Effector memory CD4-positive, alpha-beta T cell (primary cell): ENCODE results near the gene POLR1D.

Source experiments
- DNase-seq, 3 donors: peaks; one replicate each; pipeline ENCODE4 v3.0.0-alpha.2; 2020
- H3K27ac ChIP-seq: 2 replicates; pipeline ENCODE4 v1.7.0; 2013; ENCODE audit warnings: mild to moderate bottlenecking, low read length, moderate library complexity; ENCODE audit not compliant: insufficient read depth, poor library complexity, severe bottlenecking
- H3K27me3 ChIP-seq: replicated peaks from 2 replicates; pipeline ENCODE4 v1.7.0; 2013; ENCODE audit warnings: mild to moderate bottlenecking, low read length; ENCODE audit not compliant: insufficient read depth, control insufficient read depth, poor library complexity, severe bottlenecking
- H3K36me3 ChIP-seq: 2 replicates; pipeline ENCODE4 v1.7.0; 2013; ENCODE audit warnings: mild to moderate bottlenecking, low read length, moderate library complexity; ENCODE audit not compliant: control insufficient read depth, insufficient read depth
- H3K4me1 ChIP-seq: 2 replicates; pipeline ENCODE4 v1.7.0; 2013; ENCODE audit warnings: low read length, mild to moderate bottlenecking; ENCODE audit not compliant: control insufficient read depth, insufficient read depth, poor library complexity, severe bottlenecking
- H3K4me3 ChIP-seq: 2 replicates; pipeline ENCODE4 v1.7.0; 2013; ENCODE audit warnings: low read length, low read depth, mild to moderate bottlenecking; ENCODE audit not compliant: insufficient read depth, poor library complexity, severe bottlenecking
- H3K9me3 ChIP-seq: 2 replicates; pipeline ENCODE4 v1.7.0; 2013; ENCODE audit warnings: mild to moderate bottlenecking, low read length, moderate library complexity; ENCODE audit not compliant: control insufficient read depth

Gene POLR1D

DNA sequence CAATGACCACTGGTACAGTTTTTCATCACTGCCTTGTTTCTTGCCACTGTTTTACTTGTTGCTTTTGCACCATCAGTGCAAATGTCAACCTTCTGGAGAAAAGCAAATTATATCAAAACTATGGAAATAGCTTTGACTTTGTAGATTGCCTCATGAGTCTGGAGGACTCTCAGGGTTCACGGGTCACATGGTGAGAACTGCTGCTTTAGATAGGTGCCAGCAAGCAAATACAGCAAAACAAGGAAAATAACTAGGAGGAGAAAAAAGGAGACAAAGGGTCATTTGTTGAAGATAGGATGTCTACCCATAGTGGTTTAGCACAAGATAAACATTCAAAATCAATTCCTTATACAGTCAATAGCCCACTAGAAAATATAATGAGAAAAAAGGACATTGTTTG, 33.1 kb downstream of the POLR1D start:
- Histone ChIP-seq H3K36me3 (peaks cover 22% of the 10 kb centered on the region), H3K4me3 (no peak overlapping the region), H3K27ac (no peak overlapping the region), H3K27me3 (no peaks in the 10 kb centered on the region), H3K4me1 (no peaks in the 10 kb centered on the region), H3K9me3 (peaks cover 7% of the 10 kb centered on the region)
- DNase-seq, result no peak

DNA sequence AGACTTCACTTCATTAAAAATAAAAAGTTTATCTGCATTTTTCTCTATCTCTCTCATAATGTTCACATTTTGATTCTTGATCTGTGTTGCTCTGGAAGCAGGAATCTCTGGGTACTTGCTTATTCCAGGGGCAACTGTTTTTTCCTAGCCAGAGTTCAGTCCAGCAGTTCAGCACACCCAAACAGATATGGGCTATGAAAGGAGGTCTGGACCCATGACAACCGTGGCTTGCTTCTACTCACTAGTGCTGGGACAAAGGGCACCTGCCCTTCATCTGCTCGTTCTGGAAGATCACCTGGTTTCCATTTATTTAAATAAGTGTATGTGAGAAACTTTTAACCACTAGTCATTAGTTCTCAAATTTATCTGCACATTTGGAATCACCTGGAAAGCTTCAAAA, 36.0 kb downstream of the POLR1D start:
- no peak overlapping the region for H3K27ac ChIP-seq

DNA sequence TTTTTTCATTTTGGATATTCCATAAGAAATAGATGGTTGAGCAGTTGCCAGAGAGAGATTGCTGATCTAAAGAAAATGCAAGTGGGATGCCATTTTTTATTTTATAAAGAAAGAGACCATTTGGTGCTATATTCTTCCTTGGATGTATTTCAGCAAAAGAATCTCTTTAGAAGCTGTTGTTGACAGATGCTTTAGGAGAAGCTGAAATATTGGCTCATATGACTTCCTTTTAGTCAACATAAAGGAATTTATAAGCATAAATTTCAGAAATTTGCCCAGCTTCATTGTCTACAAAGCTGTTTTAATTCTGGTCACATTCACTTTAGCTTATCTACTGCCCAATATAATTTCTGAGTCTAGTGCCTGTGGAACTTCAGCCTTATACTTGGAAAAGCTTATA, 36.9 kb downstream of the POLR1D start:
- DNase-seq, result no peak
- Histone ChIP-seq H3K27me3 (no peaks in the 10 kb centered on the region), H3K4me1 (no peaks in the 10 kb centered on the region), H3K9me3 (no peaks in the 10 kb centered on the region), H3K4me3 (no peak overlapping the region), H3K36me3 (peaks cover 4% of the 10 kb centered on the region), H3K27ac (no peak overlapping the region)

More for the DNA sequence above, 36.0 kb downstream of the POLR1D start:
- Histone ChIP-seq H3K27me3 (no peaks in the 10 kb centered on the region), H3K36me3 (peaks cover 4% of the 10 kb centered on the region), H3K4me1 (no peaks in the 10 kb centered on the region), H3K4me3 (no peak overlapping the region), H3K9me3 (no peaks in the 10 kb centered on the region)
- no peak for DNase-seq

DNA sequence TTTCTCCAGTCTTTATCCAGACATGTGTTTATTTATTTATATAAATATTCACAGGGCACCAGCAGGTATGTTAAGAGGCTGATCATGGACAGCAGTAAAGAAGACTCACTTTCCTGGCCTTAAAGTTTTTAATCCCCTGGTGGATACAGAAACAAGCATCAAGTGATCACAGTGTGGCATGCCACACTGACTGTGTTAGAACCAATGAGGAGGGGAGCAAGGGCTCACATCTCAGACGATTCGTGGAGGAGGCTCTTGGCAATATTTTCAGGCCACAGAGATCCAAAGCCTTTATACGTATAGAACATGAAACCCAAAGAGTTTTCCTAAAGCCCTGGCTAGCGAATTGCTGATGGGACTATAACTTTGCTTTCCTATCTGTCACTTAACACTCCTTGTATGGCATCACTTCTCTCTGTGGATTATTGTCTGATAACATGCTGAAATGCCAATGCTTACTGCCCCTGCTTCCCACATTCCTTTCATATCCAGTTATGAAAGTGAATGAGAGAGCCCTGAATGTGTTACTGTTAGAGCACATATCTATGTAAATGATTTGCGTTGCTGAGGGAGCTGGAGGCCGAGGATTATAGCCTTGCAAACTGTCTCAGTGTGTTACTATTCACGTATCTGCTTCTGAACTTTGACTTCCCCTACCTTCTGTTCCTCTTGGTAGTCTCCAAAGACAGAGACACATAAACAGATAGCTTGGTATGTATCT, 37.6 kb downstream of the POLR1D start:
- Histone ChIP-seq H3K4me1 (no peaks in the 10 kb centered on the region), H3K9me3 (no peaks in the 10 kb centered on the region), H3K4me3 (no peak overlapping the region), H3K27me3 (no peaks in the 10 kb centered on the region), H3K27ac (no peak overlapping the region), H3K36me3 (peaks cover 4% of the 10 kb centered on the region)
- no peak for DNase-seq

DNA sequence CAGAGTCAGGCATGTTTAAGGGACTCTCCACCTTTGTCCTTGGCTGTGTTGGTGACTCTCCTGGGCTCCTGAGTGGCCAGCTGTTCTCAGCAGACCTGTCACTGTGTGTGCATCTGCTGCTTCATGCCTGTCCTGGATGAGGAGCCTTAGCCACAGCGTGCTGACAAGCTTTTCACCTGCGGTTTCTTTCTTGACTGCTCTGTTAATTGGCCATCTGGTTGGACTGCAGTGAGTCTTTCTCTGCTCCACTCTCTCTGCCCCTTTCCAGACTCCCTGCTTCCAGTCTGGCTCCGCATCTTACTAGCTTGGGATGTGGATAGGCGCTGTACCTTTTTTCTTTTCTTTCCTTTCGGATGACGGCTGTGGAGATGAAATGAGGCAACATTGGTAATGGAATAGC, 38.8 kb downstream of the POLR1D start:
- Histone ChIP-seq H3K4me3 (no peak overlapping the region), H3K9me3 (no peaks in the 10 kb centered on the region), H3K27ac (no peak overlapping the region), H3K4me1 (no peaks in the 10 kb centered on the region), H3K27me3 (no peaks in the 10 kb centered on the region), H3K36me3 (peaks cover 7% of the 10 kb centered on the region)
- DNase-seq, result no peak

DNA sequence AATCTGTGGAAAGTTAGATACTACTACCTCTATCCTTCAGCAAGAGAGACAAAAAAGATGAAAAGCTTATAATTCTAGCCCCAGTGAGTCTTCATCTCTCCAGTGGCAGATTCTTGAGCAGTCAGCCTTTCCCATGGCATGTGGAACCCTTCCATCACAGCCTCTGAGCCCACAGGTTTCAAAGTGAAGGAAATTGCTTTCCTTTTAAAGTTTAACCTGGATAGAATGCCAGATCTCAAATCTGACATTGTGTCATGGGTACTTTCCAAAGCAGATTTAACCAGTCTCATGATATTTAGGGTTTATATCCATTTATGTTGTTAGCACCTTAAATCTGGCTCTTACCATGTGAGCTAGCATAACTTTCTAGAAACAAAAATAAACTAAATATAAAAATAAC, 39.3 kb downstream of the POLR1D start:
- no peaks in the 10 kb centered on the region for H3K27me3 ChIP-seq
- no peaks in the 10 kb centered on the region for H3K4me1 ChIP-seq
- H3K9me3 ChIP-seq, result no peaks in the 10 kb centered on the region
- no peak for DNase-seq
- no peak overlapping the region for H3K4me3 ChIP-seq
- no peak overlapping the region for H3K27ac ChIP-seq
- H3K36me3 ChIP-seq, result peaks cover 9% of the 10 kb centered on the region

DNA sequence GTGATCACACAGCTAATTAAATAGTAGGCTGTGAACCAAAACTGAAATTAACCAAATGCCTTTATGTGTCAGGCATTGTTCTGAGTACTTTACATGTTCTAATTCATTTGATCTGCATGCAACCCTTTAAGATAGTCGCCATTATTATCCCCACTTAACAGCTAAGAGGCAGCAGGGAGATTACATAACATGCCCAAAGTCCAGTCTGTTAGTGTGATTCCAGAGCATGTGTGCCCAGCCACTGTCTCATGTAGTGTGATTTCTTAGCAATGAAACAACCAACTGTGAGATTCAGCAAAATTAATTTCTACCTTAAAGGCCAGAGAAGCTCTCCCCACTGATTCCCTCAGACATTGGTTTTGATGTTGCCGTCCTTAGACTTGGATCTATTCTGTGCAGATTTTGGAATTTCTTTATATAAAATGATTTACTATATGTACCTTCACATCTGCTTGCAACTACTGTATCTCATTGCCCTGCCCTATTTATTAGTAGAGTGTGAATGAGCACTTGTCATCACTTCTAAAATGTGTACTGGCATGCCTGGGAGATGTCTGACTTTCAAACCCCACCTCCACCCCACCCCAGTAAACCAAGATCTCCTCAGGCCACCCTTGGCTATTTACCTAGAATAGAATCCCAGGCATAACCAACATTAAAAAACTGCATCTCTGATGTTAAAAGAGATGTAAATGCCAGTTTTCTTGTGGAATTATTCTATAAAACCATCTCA, 41.2 kb downstream of the POLR1D start:
- Histone ChIP-seq H3K4me3 (no peak overlapping the region), H3K27me3 (no peaks in the 10 kb centered on the region), H3K4me1 (no peaks in the 10 kb centered on the region), H3K36me3 (peaks cover 10% of the 10 kb centered on the region), H3K9me3 (no peaks in the 10 kb centered on the region), H3K27ac (no peak overlapping the region)
- DNase-seq, result no peak

DNA sequence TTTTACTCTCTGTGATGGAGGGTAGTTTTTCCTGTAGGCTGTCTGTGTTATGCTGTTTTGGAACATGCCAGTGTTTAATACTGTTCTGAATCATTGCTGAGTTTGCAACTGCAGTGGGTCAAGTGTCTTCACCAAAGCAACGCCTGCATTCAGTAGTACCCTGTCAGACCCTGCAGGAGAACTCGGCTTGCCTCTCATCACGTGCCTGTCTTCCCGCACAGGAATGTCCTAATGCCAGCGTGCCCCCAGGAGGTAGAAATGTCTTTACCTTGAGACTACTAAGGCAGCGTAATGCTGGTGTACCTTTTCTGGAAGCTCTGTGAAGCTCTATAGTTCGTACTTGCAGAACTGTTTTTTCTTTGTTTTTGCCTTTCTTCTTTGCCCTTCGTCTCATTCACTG, 42.3 kb downstream of the POLR1D start:
- Histone ChIP-seq H3K4me3 (no peak overlapping the region), H3K36me3 (peaks cover 9% of the 10 kb centered on the region), H3K4me1 (no peaks in the 10 kb centered on the region), H3K27ac (no peak overlapping the region), H3K27me3 (no peaks in the 10 kb centered on the region), H3K9me3 (no peaks in the 10 kb centered on the region)
- DNase-seq, result no peak

DNA sequence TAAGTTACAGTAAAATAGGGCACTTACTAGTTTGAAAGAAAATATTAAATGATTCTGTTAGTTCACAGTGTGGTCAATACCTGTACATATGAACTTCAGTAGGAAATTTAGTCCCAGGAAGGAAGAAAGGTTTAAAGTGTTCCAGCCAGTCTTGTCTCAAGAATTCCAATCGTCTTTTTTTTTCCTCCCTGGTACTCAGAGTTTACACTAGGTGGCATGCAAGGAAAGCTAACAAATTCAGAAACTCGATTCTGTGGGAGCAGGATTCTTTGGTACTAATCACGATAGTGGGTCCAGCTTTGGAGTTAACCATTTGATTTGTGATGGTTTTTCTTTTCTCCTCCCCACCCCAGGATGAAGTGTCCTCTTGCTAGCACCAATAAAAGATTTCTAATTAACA, 43.6 kb downstream of the POLR1D start:
- Histone ChIP-seq H3K9me3 (no peaks in the 10 kb centered on the region), H3K4me3 (no peak overlapping the region), H3K4me1 (no peaks in the 10 kb centered on the region), H3K27me3 (no peaks in the 10 kb centered on the region), H3K27ac (no peak overlapping the region), H3K36me3 (peaks cover 9% of the 10 kb centered on the region)
- DNase-seq, result no peak

DNA sequence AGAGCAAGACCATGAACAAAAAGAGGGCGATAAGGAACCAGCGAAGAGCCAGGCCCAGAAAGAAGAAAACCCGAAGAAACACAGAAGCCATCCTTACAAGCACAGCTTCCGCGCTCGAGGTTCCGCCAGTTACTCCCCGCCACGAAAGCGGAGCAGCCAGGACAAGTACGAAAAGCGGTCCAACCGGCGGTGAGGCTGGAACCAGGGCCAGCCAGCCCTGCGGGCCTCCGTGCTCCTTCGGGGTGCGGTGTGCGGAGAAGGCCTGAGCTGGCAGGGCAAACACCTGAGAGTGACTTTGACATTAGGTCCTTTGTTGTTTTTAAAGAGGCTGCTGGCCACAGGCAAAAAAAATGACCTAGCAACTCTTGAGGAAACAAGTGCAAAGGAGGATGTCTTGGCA, 44.1 kb downstream of the POLR1D start:
- Histone ChIP-seq H3K4me3 (no peak overlapping the region), H3K9me3 (no peaks in the 10 kb centered on the region), H3K27ac (no peak overlapping the region), H3K4me1 (no peaks in the 10 kb centered on the region), H3K27me3 (no peaks in the 10 kb centered on the region), H3K36me3 (peaks cover 9% of the 10 kb centered on the region)
- DNase-seq, result no peak
